Measurements from ENCODE around the gene SCP2D1.
"Not testable (repeated sequence)": the region's sequence is repeated elsewhere in the genome, so short reads cannot be mapped to it uniquely, and the experiment has no call there.

The SCP2D1 gene

GRCh38 chr20:18778690-18779392 is 34.7 kb upstream of the SCP2D1 start:
- Histone ChIP-seq H3K27me3 (no peaks in the 10 kb centered on the region), H3K4me3 (ENCODE audit: low read depth in 1 of 2, low read length in 1 of 2) (no peak overlapping the region), H3K4me1 (ENCODE audit: control insufficient read depth in 1 of 2, insufficient read depth in 1 of 2, low read depth in 1 of 2, low read length in 1 of 2) (no peaks in the 10 kb centered on the region), H3K9me3 (no peaks in the 10 kb centered on the region), H3K36me3 (no peaks in the 10 kb centered on the region), H3K27ac (no peak overlapping the region)
- no peak for TF ChIP-seq CTCF (IDR thresholded peaks at IDR 0.05)

GRCh38 chr20:18780385-18781130 is 33.0 kb upstream of the SCP2D1 start:
- no peaks in the 10 kb centered on the region for H3K36me3 ChIP-seq
- no peaks in the 10 kb centered on the region for H3K9me3 ChIP-seq
- H3K4me1 ChIP-seq (ENCODE audit: control insufficient read depth in 1 of 2, insufficient read depth in 1 of 2, low read depth in 1 of 2, low read length in 1 of 2) = no peaks in the 10 kb centered on the region
- no peaks in the 10 kb centered on the region for H3K27me3 ChIP-seq
- no peak overlapping the region for H3K27ac ChIP-seq
- no peak overlapping the region for H3K4me3 ChIP-seq (ENCODE audit: low read depth in 1 of 2, low read length in 1 of 2)
- no peak for TF ChIP-seq CTCF (IDR thresholded peaks at IDR 0.05)

GRCh38 chr20:18781509-18781908 is 32.1 kb upstream of the SCP2D1 start:
- Histone ChIP-seq H3K4me3 (ENCODE audit: low read depth in 1 of 2, low read length in 1 of 2) (no peak overlapping the region), H3K27me3 (no peaks in the 10 kb centered on the region), H3K4me1 (ENCODE audit: control insufficient read depth in 1 of 2, insufficient read depth in 1 of 2, low read depth in 1 of 2, low read length in 1 of 2) (no peaks in the 10 kb centered on the region), H3K36me3 (no peaks in the 10 kb centered on the region), H3K27ac (no peak overlapping the region), H3K9me3 (no peaks in the 10 kb centered on the region)
- no peak for TF ChIP-seq CTCF (IDR thresholded peaks at IDR 0.05)

GRCh38 chr20:18783385-18783959 is 30.1 kb upstream of the SCP2D1 start:
- peaks cover 5% of the 10 kb centered on the region for H3K27me3 ChIP-seq
- no peak overlapping the region for H3K4me3 ChIP-seq (ENCODE audit: low read depth in 1 of 2, low read length in 1 of 2)
- TF ChIP-seq CTCF (IDR thresholded peaks at IDR 0.05) = no peak

GRCh38 chr20:18787046-18787445 is 26.5 kb upstream of the SCP2D1 start:
- not testable (repeated sequence) for H3K27ac ChIP-seq; H3K4me1 ChIP-seq (ENCODE audit: control insufficient read depth in 1 of 2, insufficient read depth in 1 of 2, low read depth in 1 of 2, low read length in 1 of 2)
- H3K27me3 ChIP-seq = peaks cover 41% of the 10 kb centered on the region

More at GRCh38 chr20:18783385-18783959, 30.1 kb upstream of the SCP2D1 start:
- Histone ChIP-seq H3K27ac (no peak overlapping the region), H3K36me3 (no peaks in the 10 kb centered on the region), H3K9me3 (no peaks in the 10 kb centered on the region), H3K4me1 (ENCODE audit: control insufficient read depth in 1 of 2, insufficient read depth in 1 of 2, low read depth in 1 of 2, low read length in 1 of 2) (no peaks in the 10 kb centered on the region)

GRCh38 chr20:18788021-18788420 is 25.6 kb upstream of the SCP2D1 start:
- no peak overlapping the region for H3K27ac ChIP-seq
- no peak for TF ChIP-seq CTCF (IDR thresholded peaks at IDR 0.05)
- no peaks in the 10 kb centered on the region for H3K4me1 ChIP-seq (ENCODE audit: control insufficient read depth in 1 of 2, insufficient read depth in 1 of 2, low read depth in 1 of 2, low read length in 1 of 2)
- H3K27me3 ChIP-seq = peaks cover 41% of the 10 kb centered on the region
- no peak overlapping the region for H3K4me3 ChIP-seq (ENCODE audit: low read depth in 1 of 2, low read length in 1 of 2)
- no peaks in the 10 kb centered on the region for H3K36me3 ChIP-seq
- H3K9me3 ChIP-seq = no peaks in the 10 kb centered on the region

More at GRCh38 chr20:18787046-18787445, 26.5 kb upstream of the SCP2D1 start:
- H3K36me3 ChIP-seq; H3K4me3 ChIP-seq (ENCODE audit: low read depth in 1 of 2, low read length in 1 of 2); H3K9me3 ChIP-seq: not testable (repeated sequence)
